Skeletal muscle cell (primary cell): ENCODE data around the gene MINDY4.
A peak's percentile ranks its signal among the peaks of the same experiment; 100 is the strongest.

Source experiments
- DNase-seq: peaks from one replicate; pipeline ENCODE4 v3.0.0-alpha.2; 2010; ENCODE audit warnings: low read depth
- H3K4me3 ChIP-seq: 2 replicates; pipeline ENCODE4 v1.5.1; 2011; ENCODE audit warnings: low read depth, mild to moderate bottlenecking, control low read depth, low read length, moderate library complexity

Gene MINDY4

DNA sequence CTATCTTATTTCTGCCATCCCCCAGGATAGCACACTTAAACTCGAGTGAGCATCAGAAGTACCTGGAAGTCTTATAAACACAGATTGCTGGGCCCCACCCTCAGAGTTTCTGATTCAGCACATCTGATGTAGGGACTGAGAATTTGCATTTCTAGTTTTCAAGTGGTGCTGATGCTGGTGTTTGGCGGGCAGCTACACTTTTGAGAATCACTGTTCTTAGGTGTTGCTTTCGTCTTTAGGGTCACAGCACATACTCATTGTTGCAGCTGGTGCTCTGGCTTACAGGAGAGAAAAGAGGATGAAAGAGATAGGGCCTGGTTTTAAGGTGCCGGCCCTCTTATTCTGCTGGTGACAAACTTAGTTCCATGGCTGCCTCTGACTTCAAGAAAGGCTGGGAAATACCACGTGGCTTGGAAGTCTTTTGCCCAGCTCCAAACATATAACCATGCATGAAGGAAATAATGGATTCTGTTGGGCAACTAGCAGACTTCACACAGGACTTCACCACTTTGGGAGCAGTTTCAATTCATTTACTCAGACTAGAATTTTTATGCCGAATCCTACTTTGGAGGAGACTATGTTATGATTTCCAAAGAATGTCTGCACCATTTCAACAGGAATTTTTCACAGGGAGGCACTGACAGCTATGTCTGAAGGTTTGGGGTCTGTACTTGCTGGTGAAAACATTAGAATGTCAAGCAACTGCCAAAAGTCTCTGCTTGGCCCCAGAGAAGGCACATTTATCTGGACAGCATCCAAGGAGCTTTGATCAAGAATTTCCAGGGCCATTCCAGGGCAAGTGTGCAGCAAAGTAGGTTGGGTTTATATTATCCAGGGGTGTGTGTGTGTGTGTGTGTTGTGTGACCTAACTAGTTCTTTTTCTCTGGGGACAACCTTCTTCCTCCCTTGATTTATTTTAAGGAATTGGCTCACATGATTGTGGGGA is 6.9 kb upstream of the MINDY4 start:
- no peak overlapping the region for H3K4me3 ChIP-seq
- DNase-seq, result peak; percentile 56

DNA sequence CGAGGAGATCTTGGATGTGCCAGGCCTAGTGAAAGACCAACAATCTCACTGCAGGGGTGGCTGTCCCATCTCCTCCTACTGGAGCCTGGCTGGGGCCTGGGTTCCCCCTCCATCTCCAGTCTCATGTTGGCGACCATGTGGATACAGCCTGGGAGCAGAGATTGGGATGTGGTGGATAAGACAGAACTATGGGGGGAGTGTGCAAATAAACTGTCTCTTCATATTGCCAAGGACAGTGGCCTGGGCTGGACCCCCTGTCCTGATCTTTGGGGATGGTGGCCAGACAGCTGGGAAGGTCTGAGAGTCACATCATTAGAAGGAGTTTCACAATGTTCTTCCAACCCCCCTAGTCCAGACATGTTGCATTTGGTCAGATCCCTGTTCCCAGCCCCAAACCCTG is 5.8 kb upstream of the MINDY4 start:
- H3K4me3 ChIP-seq, result no peak overlapping the region
- DNase-seq, result no peak

GRCh38 chr7:30770845-30771173 is 408 bp upstream of the MINDY4 start:
- no peak for DNase-seq
- peak overlapping the region; percentile 81 for H3K4me3 ChIP-seq

- peak overlapping the region; percentile 81 for H3K4me3 ChIP-seq
- DNase-seq, result no peak
These were observed 736 bp downstream of the MINDY4 start for GRCh38 chr7:30771880-30772425.

DNA sequence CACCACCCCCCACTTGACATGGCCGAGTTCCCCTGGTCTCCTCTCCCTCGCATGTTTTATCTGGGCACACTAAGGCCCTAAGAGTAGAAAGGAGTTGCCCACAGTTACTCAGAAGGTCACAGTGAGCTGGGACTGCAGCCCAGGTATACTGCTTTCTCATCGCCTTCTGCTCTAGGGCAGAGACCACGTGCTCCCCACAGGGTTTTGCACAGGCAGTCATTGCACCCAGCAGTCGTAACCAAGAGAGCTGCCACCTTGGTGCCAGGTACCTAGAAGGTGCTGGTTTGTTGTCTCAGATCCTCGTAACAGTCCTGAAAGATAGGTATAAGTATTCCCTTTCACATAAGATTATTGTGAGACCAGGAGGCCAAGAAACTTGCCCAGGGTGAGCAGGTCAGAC is 1.8 kb downstream of the MINDY4 start:
- no peak overlapping the region for H3K4me3 ChIP-seq
- no peak for DNase-seq

DNA sequence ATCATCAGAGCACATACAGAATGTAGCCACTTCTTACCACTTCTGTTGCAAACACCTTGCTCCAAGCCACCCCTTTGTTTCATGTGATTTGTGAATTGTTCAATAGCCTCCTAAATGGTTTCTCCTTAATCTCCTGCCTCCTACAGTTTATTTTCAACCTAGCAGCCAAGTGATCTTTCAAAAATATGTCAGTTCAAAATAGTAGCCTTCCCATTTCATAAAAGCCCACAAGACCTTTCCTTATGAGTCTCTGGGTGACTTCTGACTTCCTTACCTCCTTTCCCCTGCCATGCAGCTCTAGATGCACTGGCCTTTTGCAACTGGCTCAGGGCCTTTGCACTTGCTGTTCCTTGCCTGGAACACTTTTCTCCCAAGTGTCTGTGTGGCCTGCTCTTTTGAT is 4.8 kb downstream of the MINDY4 start:
- H3K4me3 ChIP-seq, result no peak overlapping the region
- DNase-seq, result no peak

DNA sequence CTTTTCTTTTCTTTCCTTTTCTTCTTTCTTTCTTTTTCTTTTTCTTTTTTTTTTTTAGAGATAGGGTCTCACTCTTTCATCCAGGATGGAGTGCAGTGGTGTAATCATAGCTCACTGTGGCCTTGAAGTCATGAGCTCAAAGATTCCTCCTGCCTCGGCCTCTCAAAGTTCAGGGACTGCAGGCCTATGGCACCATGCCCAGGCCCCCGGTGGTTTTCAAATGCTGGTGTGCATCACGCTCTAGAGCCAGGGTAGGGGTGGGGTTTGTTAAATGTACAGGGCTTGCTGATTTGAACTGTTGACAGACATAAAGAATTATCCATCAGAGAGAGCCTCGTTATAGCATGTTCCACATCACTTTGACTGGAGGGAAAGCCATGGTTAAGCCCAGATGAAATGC is 5.8 kb downstream of the MINDY4 start:
- no peak for DNase-seq
- H3K4me3 ChIP-seq, result no peak overlapping the region

- DNase-seq, result no peak
- H3K4me3 ChIP-seq, result no peak overlapping the region
These were observed 7.2 kb downstream of the MINDY4 start for GRCh38 chr7:30778255-30779025.

- no peak overlapping the region for H3K4me3 ChIP-seq
These were observed 8.4 kb downstream of the MINDY4 start for GRCh38 chr7:30779574-30779973.

GRCh38 chr7:30780941-30781340 is 9.7 kb downstream of the MINDY4 start:
- H3K4me3 ChIP-seq, result no peak overlapping the region
- DNase-seq, result no peak

More at GRCh38 chr7:30779574-30779973, 8.4 kb downstream of the MINDY4 start:
- no peak for DNase-seq

GRCh38 chr7:30782690-30783089 is 11.5 kb downstream of the MINDY4 start:
- no peak for DNase-seq
- H3K4me3 ChIP-seq, result no peak overlapping the region

GRCh38 chr7:30785786-30786185 is 14.6 kb downstream of the MINDY4 start:
- DNase-seq, result no peak
- no peak overlapping the region for H3K4me3 ChIP-seq

GRCh38 chr7:30787486-30787885 is 16.3 kb downstream of the MINDY4 start:
- no peak for DNase-seq
- no peak overlapping the region for H3K4me3 ChIP-seq

DNA sequence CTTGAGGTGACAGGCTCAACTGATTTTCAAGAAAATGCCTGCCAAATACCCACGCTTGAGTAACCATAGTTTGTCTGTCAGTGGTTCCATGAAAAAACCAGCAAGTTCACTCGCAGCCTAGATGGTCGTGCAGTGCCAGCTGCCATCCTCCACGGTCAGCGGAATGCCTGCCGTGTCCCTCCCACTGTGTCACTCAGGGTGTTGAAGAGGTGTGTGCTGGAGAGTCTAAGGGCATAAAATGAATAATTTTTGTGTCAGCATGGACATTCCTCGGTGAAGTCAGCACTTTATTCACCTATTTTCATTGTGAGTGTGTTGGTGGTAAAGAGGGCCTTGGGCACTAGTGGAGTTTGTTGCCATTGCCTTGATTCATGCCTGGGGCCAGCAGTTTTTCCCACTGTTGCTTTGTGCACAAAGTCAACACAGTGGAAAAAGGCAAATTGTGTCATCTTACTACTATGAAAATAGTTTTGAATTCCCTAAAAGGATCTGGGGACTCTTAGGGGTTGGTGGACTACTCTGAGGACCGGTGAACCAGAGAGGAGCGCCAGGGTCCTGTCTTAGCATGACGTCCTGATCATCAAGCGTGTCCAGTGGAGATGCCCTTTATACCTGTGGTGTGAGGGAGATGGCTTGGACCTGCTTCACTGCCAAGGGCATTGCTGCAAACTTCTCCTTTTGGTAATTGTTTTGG is 17.6 kb downstream of the MINDY4 start:
- DNase-seq, result no peak
- no peak overlapping the region for H3K4me3 ChIP-seq

- peak; percentile 62 for DNase-seq
- H3K4me3 ChIP-seq, result no peak overlapping the region
These were observed 18.1 kb downstream of the MINDY4 start for GRCh38 chr7:30789334-30789711.

GRCh38 chr7:30790356-30790755 is 19.1 kb downstream of the MINDY4 start:
- H3K4me3 ChIP-seq, result no peak overlapping the region
- DNase-seq, result no peak

GRCh38 chr7:30791114-30791513 is 19.9 kb downstream of the MINDY4 start:
- no peak for DNase-seq
- H3K4me3 ChIP-seq, result no peak overlapping the region

GRCh38 chr7:30795161-30795948 is 24.1 kb downstream of the MINDY4 start:
- no peak for DNase-seq

More at GRCh38 chr7:30795161-30795948, 24.1 kb downstream of the MINDY4 start:
- H3K4me3 ChIP-seq, result no peak overlapping the region
